CD4-positive, alpha-beta T cell treated with Interleukin-17A for 1 hour (primary cell): ENCODE measurements around the gene EIF5.
A peak's percentile ranks its signal among the peaks of the same experiment; 100 is the strongest.

ENCODE experiments used
- DNase-seq: peaks from one replicate; pipeline ENCODE4 v3.0.0-alpha.2; 2020

The EIF5 gene

DNA sequence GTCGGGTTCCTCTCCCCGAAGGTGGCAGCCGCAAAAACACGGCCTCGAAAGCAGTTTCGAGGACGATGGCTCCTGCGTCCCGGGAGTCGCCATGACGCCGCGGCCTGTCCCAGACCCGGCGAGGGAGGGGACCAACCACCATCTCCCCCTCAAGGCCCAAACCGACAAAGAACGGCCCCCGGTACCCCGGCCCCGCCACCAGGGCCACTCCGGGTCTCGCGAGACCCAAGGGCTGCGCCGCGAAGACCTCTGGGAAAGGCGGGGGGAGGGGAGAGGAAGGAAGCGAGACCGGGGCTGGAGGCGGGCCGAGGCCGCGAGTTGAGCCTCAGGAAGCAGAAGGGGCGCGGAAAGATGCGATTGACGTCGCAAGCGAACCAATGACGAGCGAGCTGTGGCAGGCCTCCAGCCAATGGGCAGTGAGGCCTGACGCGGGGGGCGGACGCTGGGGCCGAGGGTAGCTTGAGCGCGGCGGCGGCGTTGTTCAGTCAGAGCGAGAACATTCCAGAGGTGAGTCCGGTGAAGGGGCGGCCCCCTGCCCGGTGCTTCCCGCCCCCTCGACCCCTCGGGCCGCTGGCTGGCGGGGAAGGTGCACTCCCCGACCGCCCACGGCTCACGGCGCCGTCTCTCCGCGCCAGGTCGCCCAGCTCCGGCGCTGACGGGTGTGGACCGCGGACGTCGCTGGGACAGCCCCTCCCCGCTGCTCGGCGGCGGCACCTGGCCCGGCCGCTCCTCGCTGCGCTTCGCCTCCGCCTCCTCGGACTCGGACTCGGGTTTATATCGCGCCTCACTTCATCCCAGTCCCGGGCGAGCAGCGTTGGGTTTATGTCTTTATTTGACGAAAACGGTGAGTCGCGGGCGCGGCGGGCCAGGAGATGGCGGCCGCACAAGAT is at the start of gene EIF5:
TSS of gene EIF5 (plus strand) at position 484 of the 890 bp plus-strand sequence. CDS start 1,624 bp downstream, outside the sequence.
- DNase-seq: peak; percentile 99

- no peak for DNase-seq
These were observed 49.2 kb upstream of the EIF5 start for GRCh38 chr14:103284574-103285467.

- no peak for DNase-seq
These were observed 47.6 kb upstream of the EIF5 start for GRCh38 chr14:103286460-103286859.

GRCh38 chr14:103286968-103287850 is 46.8 kb upstream of the EIF5 start:
- DNase-seq: no peak

DNA sequence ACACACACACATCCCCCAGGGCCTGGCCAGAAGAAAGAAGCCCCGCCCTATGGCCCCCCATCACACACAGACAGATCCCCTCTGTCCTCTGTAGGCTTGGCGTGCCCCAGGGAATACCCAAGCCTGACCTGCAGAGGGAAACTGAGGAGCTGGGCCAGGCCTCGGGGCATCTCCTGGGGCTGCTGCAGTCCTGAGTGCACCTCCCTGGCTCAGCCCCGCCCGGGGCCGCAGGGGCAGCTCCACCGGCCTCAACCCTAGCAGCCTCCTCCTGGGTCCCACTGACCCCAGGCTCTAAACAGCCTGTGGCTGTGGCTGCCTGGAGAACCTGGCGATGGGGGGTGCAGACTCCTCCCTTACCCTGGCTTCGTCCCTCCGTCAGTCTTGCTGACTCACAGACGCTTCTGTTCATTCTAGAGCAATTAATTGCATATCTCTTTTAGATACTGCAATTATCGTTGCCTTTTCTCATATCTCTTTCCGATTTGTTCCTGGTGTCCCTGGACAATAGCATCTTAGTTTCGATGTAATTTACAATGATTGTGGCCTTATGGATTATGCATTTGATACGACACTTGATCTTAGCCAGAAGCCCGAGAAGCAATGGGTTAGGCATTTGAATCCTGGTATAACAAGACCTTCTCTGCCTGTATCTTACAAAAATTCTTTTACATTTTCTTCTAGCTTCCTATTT is 45.8 kb upstream of the EIF5 start:
- DNase-seq: no peak

GRCh38 chr14:103290056-103290455 is 44.0 kb upstream of the EIF5 start:
- no peak for DNase-seq

DNA sequence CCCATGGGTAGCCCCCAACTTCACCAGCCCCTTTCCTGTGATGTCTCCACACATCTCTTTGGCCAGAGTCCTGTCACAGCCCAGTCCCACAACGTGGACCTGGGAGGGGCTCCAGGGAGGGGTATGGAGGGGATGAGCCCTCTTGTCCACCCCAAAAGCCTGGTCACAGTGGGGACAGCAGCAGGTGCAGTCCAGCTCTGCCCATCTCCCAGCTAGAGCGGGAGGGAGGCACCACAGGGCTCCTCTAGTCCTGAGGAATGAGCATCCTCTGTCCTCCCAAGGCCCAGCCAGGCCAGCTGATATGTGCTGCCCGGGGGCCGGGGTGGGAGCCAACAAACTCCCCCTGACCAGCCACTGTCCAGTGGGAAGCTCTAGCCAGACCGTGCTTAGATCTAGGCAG is 43.5 kb upstream of the EIF5 start:
- DNase-seq: no peak

DNA sequence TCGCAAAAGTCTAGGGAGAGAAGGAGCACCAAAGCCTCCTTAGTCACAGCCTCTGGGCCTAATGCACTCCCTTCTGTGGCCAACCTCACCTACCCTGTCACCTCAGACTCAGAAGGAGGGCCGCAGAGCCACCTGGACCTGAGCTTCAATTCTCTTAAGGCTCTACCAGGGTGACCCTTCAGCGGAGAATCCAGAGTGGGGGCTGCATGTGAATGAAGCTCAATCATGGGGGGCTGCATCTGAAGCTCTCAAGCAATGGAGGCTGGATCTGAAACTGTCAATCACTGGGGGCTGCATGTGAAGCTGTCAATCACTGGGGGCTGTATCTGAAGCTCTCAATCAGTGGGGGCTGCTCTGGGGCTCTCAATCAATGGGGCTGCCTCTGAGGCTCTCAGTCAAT is 43.1 kb upstream of the EIF5 start:
- DNase-seq: no peak

DNA sequence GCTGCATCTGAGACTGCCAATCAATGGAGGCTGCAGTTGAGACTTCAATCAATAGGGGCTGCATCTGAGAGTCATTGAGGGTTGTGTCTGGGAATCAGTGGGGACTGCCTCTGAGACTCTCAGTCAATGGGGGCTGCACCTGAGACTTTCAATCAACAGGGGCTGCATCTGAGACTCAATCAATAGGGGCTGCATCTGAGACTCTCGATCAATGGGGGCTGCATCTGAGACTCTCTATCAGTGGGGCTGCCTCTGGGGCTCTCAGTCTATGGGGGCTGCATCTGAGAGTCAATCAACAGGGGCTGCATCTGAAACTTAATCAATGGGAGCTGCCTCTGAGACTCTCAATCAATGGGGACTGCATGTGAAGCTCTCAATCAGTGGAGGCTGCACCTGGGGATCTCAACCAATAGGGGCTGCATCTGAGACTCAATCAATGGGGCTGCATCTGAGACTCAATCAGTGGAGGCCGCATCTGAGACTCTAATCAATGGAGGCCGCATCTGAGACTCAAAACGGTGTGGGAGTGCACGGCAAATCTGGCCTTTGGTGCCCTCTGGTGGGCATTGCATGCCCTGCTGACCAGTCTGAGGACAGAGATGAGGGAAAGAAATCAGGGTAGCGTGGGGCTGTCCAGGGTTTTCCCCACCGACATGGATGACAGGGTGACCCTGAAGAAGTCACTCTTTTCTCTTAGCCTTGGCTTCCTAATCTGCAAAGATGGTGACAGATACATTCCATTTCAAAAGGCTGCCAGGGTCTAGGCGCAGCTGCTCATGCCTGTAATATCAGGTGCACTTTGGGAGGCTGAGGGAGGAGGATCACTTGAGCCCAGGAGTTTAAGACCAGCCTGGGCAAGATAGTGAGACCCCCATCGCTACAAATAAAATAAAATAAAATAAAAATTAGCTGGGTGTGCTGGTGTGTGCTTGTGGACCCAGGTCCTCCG is 41.3 kb upstream of the EIF5 start:
- peak; percentile 67 for DNase-seq

DNA sequence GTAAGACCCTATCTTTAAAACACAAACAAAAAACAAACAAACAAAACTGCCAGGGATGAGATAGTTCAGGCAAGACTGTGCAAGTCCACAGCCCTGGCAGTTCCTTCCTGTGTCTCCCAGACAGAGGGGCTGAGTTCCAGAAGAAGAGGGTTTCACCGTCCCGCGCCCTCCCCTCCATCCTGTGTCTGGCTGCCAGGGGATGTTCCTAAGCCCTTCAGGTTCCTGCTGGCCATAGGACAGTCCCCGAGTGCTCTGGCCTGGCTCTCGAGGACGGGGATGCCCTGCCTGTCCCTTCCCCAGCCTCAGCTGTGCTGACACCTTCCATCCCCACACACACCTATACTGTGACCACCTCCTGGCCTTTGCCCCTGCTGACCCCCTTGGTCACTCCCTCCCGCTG is 40.6 kb upstream of the EIF5 start:
- no peak for DNase-seq

DNA sequence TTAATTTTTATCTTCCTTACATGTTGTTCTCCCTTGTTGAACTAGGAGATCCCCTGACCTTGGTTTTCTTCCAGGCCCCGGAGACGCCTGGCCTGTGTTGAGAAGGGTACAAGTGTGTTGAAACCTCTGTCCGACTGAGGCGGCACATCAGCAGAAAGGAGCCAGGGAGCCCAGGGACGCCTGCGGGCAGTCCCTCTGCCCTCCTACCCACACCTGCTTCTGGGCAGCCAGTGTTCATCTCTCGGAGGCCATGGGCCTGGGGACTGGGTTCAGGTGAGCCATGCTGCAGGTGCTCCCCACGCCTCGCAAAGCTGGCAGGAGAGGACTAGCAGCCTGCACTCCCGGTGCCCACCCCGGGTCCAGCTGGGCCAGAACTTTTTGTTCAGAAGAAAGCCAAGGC is 39.9 kb upstream of the EIF5 start:
- no peak for DNase-seq

GRCh38 chr14:103296007-103296406 is 38.0 kb upstream of the EIF5 start:
- no peak for DNase-seq

- no peak for DNase-seq
These were observed 37.0 kb upstream of the EIF5 start for GRCh38 chr14:103296987-103297386.

- no peak for DNase-seq
These were observed 35.4 kb upstream of the EIF5 start for GRCh38 chr14:103298620-103299019.

GRCh38 chr14:103301512-103302354 is 32.3 kb upstream of the EIF5 start:
- DNase-seq: no peak

- DNase-seq: no peak
These were observed 31.1 kb upstream of the EIF5 start for GRCh38 chr14:103302966-103303365.

- DNase-seq: no peak
These were observed 29.3 kb upstream of the EIF5 start for GRCh38 chr14:103304706-103305105.

GRCh38 chr14:103308717-103309616 is 25.1 kb upstream of the EIF5 start:
- DNase-seq: no peak

DNA sequence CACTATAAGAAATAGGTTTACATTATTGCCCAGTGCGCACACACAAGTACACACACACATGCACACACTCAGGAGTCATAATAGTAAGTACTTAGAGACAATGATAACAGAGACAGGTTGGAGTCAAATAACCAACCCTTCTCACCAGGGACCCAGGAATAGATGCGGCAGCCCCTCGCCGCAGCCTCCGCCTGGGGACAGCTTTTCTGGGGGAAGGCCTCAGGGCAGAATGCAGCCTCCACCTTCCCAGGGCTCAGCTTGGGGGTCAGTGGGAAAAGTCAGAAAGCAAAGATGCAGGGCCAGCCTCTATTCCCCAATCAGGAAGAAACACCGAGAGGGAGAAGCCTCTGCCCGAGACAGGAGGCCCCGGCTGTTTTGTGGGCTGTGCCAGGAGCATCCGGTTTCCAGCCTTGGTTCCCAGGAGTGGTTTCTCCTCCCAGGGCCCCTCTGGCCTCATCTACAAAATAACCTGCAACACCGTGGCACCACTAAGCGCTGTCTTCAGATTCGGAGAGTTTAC is 23.4 kb upstream of the EIF5 start:
- DNase-seq: no peak
